NCI-H526 treated with DMSO at 0.1 percent for 48 hours (cell line): ENCODE measurements around the gene CHIT1.

ENCODE experiments used
- DNase-seq: peaks from one replicate; lab custom pipeline; 2025; lab: John Stamatoyannopoulos, UW

Gene CHIT1

DNA sequence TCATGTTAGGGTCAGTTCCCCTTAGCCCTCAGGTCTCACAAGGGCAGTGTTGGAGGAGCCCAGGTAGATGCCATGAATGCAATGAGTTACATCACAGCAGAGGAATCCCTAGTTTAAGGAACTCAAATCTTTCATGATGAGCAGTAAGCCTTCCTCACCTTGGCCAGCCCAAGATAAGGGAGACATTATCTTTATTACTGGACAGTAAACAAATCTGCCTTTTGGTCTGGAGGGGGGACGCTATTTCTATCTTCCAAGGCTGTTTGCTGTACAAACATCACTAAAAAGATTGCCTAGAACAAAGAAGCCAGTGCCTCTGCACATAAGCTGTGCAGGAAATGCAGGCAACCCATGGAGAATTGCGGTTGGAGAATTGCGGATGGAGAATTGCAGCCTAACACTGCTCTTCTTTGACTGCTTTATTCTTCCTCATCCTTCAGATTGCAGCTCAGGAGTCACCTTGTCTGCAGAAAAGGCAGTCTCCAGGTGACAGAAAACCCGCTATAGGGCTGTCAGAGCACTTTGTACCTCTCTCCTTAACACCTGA, 40.7 kb downstream of the CHIT1 start:
- DNase-seq, result no peak

DNA sequence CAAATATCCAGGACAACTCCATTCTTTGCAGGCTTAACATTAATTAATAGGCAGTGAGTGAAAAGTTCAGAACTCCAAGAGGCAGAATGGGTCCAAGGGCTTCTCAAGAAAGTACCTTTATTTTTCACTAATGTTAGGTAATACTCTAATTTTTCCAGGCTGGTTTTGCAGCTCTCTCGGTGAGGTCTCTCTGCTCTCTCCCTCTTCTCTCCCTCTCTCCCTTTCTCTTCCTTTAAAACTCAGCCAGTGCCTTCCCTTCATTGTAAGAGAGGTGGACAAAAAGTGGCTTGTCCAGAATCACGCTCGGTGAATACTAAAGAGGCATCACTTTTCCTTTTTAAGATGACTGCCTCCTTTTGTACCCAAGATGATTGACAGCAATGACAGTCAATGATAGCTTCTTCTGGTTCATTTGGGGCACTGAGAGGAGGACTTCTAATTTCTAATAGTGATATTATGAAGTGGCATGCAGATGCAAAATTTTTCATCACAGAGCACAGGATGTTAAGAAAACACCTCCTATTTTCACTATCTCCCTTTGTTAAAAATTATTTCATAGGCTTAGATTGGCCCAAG, 41.7 kb downstream of the CHIT1 start:
- DNase-seq, result no peak

DNA sequence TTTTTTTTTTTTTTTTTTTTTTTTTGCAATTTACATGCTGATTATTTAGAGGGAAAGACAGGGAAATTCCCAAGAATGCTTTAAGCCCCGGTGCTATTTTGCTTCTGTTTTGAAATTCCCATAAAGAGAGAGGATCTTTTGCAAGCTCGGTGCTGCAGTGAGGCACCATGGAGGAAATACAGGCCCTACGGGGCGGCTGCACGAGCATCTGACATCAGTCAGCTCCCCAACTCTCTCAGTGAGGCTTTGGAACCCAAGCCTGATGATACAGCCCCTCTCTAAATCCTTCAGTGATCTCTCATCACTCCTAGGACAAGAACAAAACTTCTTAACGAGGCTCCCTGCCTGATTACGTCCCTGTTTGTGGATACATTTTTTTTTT, 42.2 kb downstream of the CHIT1 start:
- no peak for DNase-seq

DNA sequence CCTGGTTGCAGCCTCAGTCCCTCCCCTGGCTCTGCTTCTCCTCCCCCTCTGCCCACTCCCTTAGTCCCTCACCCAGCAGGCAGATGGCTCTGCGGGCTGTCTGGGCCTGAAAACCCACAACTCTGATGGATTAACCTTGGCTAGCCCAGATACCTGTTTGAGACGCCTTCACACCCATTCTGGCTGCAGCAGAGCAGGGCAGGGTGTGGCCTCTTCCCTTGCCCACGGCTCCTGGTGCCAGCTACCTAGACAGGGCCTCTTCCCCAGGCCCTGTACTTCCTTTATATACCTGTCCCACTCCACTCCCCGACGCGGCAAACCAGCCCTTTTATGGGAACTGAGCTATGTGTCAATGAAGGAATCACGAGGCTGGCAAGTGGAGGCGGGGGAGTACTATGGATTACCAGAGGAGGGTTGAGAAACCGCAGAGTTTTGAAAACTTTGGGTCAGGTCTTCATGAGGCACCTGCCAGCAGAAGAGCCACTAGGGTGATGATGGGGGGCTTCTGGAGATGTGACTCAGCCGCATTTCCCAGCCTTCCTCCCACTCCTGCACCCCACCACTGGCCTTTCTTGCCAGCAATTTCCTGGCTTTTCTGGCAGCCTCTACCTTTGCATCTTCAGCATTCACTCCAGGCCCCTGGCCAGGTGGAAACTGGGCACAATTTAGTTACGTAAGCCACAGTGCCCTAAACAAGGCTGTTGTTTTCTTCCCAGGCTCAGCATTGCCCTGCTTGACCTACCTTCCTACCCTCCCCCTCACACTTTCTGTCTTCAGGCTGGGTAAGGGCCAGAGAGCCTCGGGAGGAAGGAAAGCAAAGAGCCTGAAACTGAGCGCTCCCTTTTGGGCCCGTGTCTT, 42.8 kb downstream of the CHIT1 start, which contains the start of gene CHI3L1:
Gene CHI3L1, minus strand, starts transcription at position 259 of the 858 bp plus-strand sequence. Its CDS starts 81 bp downstream, at position 178.
- no peak for DNase-seq

DNA sequence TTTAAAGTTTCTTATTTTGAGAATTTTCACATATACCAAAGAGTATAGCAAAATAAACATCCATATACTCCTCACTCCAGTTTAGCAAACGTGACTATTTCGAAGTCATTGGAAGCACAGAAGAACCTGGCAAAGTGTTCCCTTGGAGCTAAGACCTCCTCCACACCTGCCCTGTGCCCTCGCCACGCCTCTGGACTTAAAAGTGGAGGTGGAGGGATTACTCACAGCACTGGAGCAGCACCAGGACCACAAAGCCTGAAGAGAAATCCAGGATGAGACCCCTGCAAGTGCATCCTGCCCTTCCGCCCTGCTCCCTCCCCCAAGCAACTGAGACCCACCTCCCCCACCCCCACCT, 43.4 kb downstream of the CHIT1 start:
- no peak for DNase-seq

DNA sequence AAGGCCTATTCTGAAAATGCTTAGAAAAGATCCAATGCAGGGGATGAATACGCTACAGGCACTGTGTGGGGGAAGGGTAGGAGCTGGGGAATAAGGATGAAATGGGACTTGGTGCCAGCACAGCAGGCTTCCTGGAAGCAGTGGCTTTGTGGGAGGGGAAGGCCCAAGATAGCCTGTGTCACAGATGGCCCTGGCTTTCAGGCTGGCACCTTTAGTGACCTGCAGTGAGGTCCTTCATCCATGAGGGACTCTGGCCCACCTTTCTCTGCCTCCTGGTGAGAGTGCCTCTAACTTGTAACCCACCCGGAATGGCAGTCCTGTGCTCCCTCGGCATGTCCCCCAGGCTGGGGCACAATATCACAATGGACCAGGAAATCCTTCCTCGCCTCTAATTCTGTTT, 43.9 kb downstream of the CHIT1 start:
- DNase-seq, result no peak

DNA sequence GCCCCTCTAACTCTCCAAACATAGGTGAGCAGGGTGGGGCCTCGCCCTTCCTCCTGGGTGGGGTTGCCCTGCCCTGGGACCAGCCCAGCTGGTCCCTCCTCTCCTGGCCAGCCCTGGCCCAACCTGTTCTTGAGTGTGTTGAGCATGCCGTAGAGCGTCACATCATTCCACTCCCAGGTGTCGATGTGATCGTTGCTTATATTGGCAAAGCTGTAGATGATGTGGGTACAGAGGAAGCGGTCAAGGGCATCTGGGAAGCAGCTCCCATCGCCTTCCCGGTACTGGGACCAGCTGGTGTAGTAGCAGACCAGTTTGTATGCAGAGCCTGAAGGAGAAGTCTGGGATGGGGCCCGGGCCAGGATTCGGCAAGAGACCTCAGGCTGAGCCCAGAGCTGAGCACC, 44.4 kb downstream of the CHIT1 start:
- no peak for DNase-seq

DNA sequence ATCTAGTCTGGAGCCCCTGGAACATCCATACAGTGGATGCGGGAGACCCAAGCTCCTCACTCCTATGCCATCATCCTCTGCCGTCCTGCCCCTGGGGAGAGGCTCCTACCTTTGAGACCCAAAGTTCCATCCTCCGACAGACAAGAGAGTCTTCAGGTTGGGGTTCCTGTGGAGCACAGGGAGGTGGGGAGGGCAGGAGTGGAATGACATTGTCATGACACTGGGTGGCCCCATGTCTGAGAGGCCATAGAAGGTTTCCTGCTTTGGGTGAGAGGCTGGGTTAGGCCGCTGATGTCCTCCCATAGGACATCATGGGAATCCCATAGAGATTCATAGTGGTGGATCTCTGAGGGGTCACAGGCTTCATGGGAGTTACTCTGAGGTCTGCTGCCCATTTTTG, 45.0 kb downstream of the CHIT1 start:
- no peak for DNase-seq

DNA sequence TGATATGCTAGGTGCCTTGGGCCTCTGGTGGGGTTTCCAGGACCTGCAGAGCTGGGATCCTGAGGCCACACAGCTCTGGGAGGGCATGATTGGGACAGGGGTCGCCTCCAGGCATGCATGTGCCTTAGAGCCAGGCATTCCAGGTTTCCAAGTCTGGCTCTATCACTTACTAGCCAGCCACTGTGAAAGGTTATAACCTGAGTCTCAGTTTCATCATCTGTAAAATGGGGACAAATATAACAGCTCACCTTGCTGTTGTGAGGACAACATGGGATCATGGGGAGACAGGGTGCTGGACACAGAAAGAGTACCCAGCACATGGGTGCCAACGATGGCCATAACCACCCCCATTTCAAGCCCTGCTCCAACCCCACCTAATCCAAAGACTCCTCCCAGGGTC, 45.6 kb downstream of the CHIT1 start:
- DNase-seq, result no peak

DNA sequence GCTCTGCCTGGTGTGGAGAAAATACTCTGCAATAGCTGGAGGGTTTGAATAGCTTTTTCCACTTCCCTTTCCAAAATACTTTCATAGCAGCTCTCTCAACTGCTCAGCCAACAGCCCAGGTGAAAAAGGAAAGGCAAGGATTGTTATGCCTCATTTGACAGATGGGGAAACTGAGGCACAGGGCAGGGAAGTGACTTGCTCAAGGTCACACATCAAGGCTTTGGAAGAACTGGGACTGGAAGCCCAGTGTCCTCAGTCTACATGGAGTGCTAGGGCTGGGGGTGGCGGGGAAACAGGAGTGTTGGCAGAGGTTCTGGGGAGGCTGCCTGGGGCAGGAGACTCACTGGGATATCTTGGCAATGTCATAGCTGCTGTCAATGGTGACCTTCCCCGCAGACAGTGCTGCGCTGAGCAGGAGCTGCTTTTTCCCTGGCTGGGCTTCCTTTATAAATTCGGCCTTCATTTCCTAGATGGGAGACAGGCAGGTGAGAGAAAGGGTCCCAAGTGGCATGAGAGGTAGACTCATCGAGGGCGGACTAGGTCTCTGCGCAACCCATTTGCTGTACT, 47.0 kb downstream of the CHIT1 start:
- no peak for DNase-seq

DNA sequence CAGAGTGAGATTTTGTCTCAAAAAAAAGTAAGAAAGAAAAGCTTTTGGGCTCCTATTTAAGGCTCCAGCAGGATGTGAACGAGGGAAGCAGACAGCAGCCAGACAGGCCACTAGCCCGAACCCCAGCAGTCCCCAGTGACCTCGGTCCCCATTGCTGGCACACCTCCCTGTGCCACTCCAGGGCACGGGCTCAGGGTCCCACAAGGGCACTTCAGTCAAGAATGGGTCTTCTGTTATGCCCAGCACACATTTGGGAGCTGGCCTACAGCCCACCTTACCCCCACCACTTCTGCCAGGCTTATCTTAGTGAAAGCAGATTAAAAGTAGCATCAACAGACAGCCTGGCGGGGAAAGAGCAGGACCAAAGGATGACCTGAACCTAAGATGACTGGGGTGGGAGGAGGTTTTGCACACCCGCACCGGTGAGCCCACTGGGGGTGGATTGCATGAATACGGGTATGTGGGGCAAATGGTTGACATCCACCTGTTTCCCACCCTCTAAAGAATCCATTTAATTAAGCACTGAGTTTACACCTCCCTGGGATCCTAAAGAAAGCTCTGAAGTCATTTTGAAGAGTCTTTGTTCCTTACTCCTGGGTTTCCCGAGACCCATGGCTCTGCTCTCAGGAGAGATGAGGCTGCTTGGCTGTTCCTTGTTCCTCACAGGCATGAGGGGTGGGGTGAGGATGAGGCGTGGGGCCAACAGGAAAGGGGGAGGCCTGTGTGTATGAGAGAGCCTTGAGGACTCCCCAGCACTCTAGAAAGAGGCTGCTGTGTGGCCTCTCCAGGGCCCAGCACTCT, 47.7 kb downstream of the CHIT1 start:
- DNase-seq, result no peak

DNA sequence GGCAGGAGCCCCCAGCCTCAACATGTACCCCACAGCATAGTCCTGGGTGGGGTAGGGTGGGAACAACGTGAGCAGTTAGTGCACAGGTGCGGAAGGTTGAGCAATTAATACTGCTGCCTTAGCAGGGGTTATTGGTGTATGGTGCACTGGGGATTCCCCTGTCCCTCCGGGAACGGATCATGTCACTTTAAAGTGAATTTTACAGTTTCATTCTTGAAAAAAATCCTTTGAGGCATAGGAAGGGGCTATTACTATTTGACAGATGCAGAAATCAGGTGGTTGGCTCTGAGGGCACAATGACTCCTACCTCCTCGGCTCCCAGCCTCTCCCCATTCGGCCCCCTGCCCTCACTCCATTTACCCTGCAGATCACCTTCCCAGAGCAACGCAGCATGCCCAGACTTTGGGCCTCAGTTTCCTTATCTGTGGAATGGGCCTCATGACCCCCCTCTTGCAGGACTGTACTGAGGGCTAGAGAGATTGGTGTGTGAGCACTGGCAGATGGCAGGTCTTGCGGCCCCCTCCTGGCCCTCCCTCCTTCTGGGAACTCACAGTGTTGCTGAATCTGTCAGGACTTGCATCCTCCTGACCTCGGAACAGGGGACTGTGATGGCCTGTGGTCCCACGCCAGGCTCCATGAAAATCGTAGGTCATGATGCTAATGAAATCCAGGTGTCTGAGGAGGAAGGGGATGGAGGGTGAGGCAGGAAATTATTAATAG, 48.7 kb downstream of the CHIT1 start:
- no peak for DNase-seq

DNA sequence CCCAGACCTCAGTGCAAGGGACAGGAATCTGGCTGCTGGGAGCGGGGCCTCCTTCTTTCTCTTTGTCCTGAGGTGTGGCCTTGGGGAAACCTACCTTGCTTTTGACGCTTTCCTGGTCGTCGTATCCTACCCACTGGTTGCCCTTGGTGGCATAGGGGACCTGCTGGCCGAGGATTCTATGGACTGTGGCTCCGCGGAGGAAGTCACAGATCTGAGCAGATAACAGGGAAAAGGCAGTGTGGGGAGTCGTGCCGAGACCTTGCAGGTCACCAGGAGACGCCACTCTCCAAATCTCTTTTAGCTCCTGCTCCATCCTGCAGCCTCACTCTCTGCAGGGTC, 49.8 kb downstream of the CHIT1 start:
- no peak for DNase-seq

DNA sequence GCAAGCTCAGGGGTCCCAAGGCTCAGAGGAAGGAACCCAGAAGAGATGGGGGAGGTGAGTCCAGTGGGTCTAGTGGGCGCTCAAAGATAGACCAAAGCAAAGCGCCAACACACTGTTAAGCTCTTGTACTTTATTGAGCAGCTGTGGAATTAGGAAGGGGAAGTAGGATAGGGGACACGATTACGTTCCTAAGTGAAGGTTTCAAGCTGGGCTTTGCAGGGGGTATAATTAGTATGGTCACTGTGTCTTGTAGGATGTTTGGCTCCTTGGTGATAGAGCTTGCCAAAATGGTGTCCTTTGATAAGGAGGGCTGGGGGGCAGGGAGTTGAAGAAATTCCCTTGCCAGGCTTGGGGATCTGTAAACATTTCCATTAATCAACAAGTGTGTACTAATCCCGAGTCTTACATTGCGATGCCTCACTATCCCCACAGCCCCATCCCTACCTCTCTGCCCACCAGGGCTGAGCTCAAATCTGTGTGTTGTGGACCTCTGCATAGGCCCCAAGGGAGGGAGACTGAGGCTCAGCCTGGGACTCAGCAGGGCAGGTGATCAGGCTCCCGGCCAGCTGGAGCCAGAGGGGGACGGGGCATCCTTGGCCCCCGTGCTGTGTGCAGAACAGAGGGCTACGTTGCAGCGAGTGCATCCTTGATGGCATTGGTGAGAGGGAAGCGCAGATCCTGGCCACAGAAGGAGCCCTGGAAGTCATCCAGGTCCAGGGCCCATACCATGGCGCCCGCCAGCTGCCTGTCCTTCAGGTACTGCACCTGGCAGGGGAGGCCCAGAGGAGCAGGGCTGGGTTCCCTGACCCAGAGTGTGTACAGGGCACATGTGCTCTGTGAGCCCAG, 50.4 kb downstream of the CHIT1 start:
- DNase-seq, result no peak

DNA sequence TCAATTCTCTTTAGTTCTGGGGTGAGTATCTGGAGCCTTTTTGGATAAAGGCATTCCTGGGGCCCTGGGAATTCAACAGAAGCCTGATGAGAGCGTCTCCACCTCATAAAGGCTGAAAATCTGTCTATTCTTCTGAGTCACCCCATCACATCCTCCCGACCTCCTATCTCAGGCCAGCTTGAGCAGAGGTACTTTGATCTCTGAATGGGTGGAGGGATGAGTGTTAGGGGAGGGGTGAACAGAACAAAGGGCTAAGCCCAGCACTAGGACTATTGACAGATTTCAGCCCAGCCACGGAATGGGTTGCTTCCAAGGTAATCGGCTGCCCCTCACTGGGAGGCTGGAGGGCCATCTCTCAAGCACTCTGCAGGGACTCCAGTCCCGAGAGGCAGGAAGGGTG, 51.4 kb downstream of the CHIT1 start:
- DNase-seq, result no peak

DNA sequence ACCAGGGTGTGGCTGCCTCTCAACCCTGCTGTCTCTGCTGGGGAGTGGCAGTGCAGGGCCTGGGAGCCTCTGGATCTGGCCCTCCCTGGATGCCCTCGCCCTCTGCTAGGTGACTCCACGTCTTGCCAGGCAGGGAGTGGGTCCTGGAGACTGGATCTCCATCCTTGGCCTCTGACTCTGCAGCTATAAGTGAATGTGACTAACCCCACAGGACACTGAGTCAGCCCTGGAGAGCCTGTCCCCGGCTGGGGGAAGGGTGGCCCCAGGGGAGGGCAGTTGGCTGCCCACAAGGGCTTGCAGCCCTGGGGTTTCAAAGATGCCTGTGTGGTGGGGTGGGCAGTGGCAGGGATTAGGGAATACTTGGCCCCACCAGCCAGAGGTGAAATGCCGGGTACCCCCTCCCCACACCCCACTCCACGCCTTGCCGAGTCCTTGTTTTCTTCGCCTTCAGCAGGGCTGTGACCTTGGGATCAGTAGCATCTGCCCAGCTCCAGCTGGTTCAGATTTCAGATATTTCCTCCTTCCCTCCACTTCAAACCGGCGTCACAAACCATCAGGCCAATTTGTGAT, 51.9 kb downstream of the CHIT1 start:
- DNase-seq, result no peak

DNA sequence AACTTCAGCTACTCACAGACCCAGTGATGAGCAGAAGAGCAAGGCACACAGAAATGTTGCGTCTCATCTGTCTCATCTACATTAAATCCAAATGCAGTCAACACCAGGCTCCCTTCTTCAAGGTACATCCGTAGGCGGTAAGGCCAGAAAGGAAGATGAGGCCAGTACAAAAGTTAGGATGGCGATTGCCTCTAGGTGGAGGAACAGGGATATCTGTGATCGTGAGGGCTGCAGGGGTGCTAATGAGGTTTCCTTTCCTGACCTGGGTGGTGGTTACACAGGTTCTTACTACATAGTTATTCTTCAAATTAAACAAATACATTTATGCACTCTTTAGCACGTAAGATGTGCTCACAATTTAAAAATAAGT, 52.5 kb downstream of the CHIT1 start:
- DNase-seq, result no peak

DNA sequence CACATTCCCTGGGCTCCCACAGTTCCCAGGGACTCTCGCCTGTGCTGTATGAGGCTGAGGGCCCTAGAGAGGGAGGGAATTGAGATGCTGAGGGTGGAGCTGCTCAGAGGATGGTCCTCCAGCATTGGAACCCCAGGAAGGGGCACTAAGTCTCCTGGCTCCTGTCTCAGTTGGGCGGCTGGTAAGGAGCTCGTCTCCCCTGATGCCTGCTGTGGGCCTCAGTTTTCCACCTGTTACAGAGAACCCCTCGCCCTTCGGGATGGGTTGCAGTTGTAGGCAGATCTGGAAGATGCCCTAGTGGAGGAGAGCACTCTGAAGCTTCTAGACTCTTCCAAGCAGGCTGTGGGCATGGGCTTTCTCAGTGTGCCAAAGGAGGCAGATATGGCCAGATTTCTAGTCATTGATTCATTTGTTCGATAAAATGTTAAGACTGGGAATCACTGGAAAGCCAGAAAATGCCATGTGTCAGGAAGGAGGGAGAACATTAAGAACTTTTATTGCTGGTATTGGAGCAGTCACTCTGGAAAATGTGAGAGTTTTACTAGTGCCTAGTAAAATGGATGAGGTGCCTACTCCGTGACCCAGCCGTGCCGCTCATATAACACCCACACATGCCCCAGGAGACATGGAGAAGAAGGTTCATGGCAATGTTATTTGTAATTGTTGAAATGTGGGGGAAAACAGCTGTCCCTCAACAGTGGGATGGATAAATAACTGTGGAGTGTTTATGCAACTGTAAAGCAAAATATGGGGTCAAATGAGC, 53.0 kb downstream of the CHIT1 start:
- no peak for DNase-seq

DNA sequence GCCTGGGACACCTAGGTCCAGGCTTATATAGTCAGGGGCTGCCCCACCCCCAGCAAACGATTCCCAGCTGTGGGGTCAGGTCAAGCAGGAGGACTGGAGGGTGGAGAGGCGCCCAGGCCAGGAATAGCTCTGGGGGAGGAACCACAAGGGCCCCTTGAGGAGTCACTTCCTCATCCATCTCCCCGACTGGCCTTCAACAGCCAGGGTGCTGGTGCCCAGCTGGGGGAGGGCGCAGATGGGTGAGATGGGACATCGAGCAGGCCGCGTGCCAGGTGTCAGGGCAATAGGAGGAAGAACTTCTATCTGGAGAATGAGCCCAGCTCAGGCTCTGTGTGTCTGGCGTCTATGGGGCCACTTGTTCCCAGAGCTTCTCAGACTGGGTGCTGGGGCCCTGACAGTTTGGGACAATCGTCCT, 53.6 kb downstream of the CHIT1 start:
- DNase-seq, result no peak
